ENCODE measurements around the gene KRTAP3-2. TPM values are rescaled to one million over a fixed set of nuclear protein-coding genes. Genes with fewer than 3 reads are reported as not detected.

The KRTAP3-2 gene
- total RNA-seq, 1 donor: not detected

- no peak within 1 kb of the TSS for H3K27ac ChIP-seq (ENCODE audit: low read depth, low read length)
- no peaks in the 10 kb centered on the region for H3K27me3 ChIP-seq (ENCODE audit: insufficient read depth, low read length)
- no peaks in the 10 kb centered on the region for H4K20me1 ChIP-seq (ENCODE audit: insufficient read depth, low read length)
- H3K36me3 ChIP-seq (ENCODE audit: insufficient read depth, low read length): no peaks in the 10 kb centered on the region
- TF ChIP-seq CTCF (IDR thresholded peaks at IDR 0.05; ENCODE audit: extremely low read depth, low read depth, low read length): no peak
- no peaks in the 10 kb centered on the region for H3K9me3 ChIP-seq (ENCODE audit: low read depth, low read length)
- peak within 1 kb of the TSS; percentile 40 for H2AFZ ChIP-seq (ENCODE audit: low read length)
- H3K4me2 ChIP-seq (ENCODE audit: insufficient read depth, low read length): no peak within 1 kb of the TSS
- H3K4me1 ChIP-seq (ENCODE audit: insufficient read depth, low read length): peaks cover 9% of the 10 kb centered on the region
- no peaks in the 10 kb centered on the region for H3K79me2 ChIP-seq (ENCODE audit: insufficient read depth, low read length)
- no peak within 1 kb of the TSS for H3K4me3 ChIP-seq (ENCODE audit: insufficient read depth, low read length)
- DNase-seq (ENCODE audit: insufficient read length, low spot score, missing footprints): no peak
Measured at GRCh38 chr17:40984226-40984625, 15.5 kb downstream of the KRTAP3-2 start, which contains the start of gene KRT40. Gene KRT40, minus strand, starts transcription at chr17:40984326. Its CDS starts 53 bp downstream, at chr17:40984273.

GRCh38 chr17:40981115-40981514 is 18.6 kb downstream of the KRTAP3-2 start:
- no peak for DNase-seq (ENCODE audit: insufficient read length, low spot score, missing footprints)
- Histone ChIP-seq H3K4me2 (ENCODE audit: insufficient read depth, low read length) (peak overlapping the region; percentile 28), H3K27me3 (ENCODE audit: insufficient read depth, low read length) (no peaks in the 10 kb centered on the region), H3K4me1 (ENCODE audit: insufficient read depth, low read length) (peaks cover 9% of the 10 kb centered on the region), H4K20me1 (ENCODE audit: insufficient read depth, low read length) (no peaks in the 10 kb centered on the region), H3K36me3 (ENCODE audit: insufficient read depth, low read length) (no peaks in the 10 kb centered on the region), H3K9me3 (ENCODE audit: low read depth, low read length) (no peaks in the 10 kb centered on the region), H3K79me2 (ENCODE audit: insufficient read depth, low read length) (no peaks in the 10 kb centered on the region), H3K4me3 (ENCODE audit: insufficient read depth, low read length) (no peak overlapping the region), H2AFZ (ENCODE audit: low read length) (peak overlapping the region; percentile 58), H3K27ac (ENCODE audit: low read depth, low read length) (no peak overlapping the region)
- no peak for TF ChIP-seq CTCF (IDR thresholded peaks at IDR 0.05; ENCODE audit: extremely low read depth, low read depth, low read length)

GRCh38 chr17:40980596-40980995 is 19.1 kb downstream of the KRTAP3-2 start:
- Histone ChIP-seq H3K27me3 (ENCODE audit: insufficient read depth, low read length) (no peaks in the 10 kb centered on the region), H3K9me3 (ENCODE audit: low read depth, low read length) (no peaks in the 10 kb centered on the region), H2AFZ (ENCODE audit: low read length) (peak overlapping the region; percentile 58), H3K27ac (ENCODE audit: low read depth, low read length) (no peak overlapping the region), H4K20me1 (ENCODE audit: insufficient read depth, low read length) (no peaks in the 10 kb centered on the region), H3K4me3 (ENCODE audit: insufficient read depth, low read length) (no peak overlapping the region), H3K36me3 (ENCODE audit: insufficient read depth, low read length) (no peaks in the 10 kb centered on the region), H3K4me2 (ENCODE audit: insufficient read depth, low read length) (peak overlapping the region; percentile 28), H3K79me2 (ENCODE audit: insufficient read depth, low read length) (no peaks in the 10 kb centered on the region), H3K4me1 (ENCODE audit: insufficient read depth, low read length) (peaks cover 9% of the 10 kb centered on the region)
- TF ChIP-seq CTCF (IDR thresholded peaks at IDR 0.05; ENCODE audit: extremely low read depth, low read depth, low read length): no peak
- peak; percentile 70 for DNase-seq (ENCODE audit: insufficient read length, low spot score, missing footprints)

GRCh38 chr17:40980117-40980516 is 19.6 kb downstream of the KRTAP3-2 start:
- Histone ChIP-seq H3K4me2 (ENCODE audit: insufficient read depth, low read length) (no peak overlapping the region), H3K36me3 (ENCODE audit: insufficient read depth, low read length) (no peaks in the 10 kb centered on the region), H3K27me3 (ENCODE audit: insufficient read depth, low read length) (no peaks in the 10 kb centered on the region), H3K79me2 (ENCODE audit: insufficient read depth, low read length) (no peaks in the 10 kb centered on the region), H3K27ac (ENCODE audit: low read depth, low read length) (no peak overlapping the region), H3K4me1 (ENCODE audit: insufficient read depth, low read length) (peaks cover 9% of the 10 kb centered on the region), H3K9me3 (ENCODE audit: low read depth, low read length) (no peaks in the 10 kb centered on the region), H2AFZ (ENCODE audit: low read length) (peak overlapping the region; percentile 58), H4K20me1 (ENCODE audit: insufficient read depth, low read length) (no peaks in the 10 kb centered on the region), H3K4me3 (ENCODE audit: insufficient read depth, low read length) (no peak overlapping the region)
- peak; percentile 55 for DNase-seq (ENCODE audit: insufficient read length, low spot score, missing footprints)
- no peak for TF ChIP-seq CTCF (IDR thresholded peaks at IDR 0.05; ENCODE audit: extremely low read depth, low read depth, low read length)

Data from osteoblast (primary cell).